Fibroblast of mammary gland (primary cell): ENCODE measurements around the gene SMDT1.

Experiments
- DNase-seq: peaks from one replicate; pipeline ENCODE4 v3.0.0-alpha.2; 2010; ENCODE audit warnings: low read depth
- H3K4me3 ChIP-seq: 2 replicates; pipeline ENCODE4 v1.5.1; 2011; ENCODE audit warnings: low read depth, mild to moderate bottlenecking, low read length, moderate library complexity; ENCODE audit not compliant: control insufficient read depth
- CTCF ChIP-seq: conservative IDR thresholded peaks from 2 replicates; pipeline ENCODE4 v1.5.1; 2011; ENCODE audit warnings: low read depth, low read length, inconsistent platforms; ENCODE audit not compliant: control insufficient read depth, insufficient read depth

SMDT1 gene

DNA sequence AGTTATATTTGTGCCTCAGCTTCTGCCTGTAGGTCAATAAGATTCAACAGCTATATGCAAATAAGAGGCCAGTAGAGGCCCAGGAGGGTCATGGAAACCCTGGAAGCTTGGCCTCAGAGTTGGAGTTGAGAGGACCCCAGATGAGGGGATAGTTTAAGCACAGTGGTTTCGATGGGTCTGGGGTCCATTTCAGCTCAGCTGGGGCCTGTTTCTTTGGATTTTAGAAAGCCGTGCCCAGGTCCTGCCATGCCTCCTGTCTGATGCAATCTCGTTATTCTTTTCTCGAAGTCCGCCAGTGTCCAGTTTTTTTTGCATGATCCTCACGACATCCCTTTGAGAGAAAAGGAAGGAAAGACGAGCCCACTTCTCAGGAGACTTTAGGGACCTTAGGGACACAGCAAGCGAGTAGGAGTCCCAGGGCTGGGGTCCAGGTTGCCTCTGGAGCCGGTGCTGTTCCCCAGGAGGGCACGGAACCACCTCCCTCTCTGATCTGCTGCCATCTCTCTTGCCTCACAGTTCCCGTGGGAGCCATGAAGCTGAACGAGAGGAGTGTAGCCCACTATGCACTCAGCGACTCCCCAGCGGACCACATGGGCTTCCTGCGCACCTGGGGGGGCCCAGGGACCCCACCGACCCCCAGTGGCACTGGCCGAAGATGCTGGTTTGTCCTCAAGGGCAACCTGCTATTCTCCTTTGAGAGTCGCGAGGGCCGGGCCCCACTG lies 2.6 kb upstream of the SMDT1 start:
- H3K4me3 ChIP-seq: no peak overlapping the region
- TF ChIP-seq CTCF: no peak
- no peak for DNase-seq

GRCh38 chr22:42077486-42078125 lies 1.9 kb upstream of the SMDT1 start:
- no peak for TF ChIP-seq CTCF
- no peak overlapping the region for H3K4me3 ChIP-seq
- DNase-seq: no peak

- DNase-seq: peak; percentile 51
- TF ChIP-seq CTCF: no peak
- peak overlapping the region; percentile 86 for H3K4me3 ChIP-seq
These were observed 806 bp upstream of the SMDT1 start for GRCh38 chr22:42078469-42079318.

GRCh38 chr22:42080287-42080686 lies 787 bp downstream of the SMDT1 start:
- peak overlapping the region; percentile 86 for H3K4me3 ChIP-seq
- DNase-seq: peak; percentile 53
- TF ChIP-seq CTCF: no peak

GRCh38 chr22:42083119-42083518 lies 3.6 kb downstream of the SMDT1 start:
- TF ChIP-seq CTCF: no peak
- no peak for DNase-seq

DNA sequence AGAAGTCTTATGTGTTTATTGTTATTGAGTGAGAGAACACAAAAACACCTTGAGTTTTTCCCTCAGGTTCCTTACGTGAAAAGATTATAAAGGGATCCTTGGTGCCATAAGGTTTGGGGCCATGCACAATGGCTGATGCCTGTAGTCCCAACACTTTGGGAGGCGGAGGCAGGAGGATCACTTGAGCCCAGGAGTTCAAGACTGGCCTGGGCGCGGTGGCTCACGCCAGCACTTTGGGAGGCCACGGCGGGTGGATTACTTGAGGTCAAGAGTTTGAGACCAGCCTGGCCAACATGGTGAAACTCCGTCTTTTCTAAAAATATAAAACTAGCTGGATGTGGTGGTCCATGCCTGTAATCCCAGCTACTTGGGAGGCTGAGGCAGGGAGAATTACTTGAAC lies 5.4 kb downstream of the SMDT1 start:
- no peak for DNase-seq
- TF ChIP-seq CTCF: no peak

More at GRCh38 chr22:42083119-42083518, 3.6 kb downstream of the SMDT1 start:
- no peak overlapping the region for H3K4me3 ChIP-seq

More for the DNA sequence above, 5.4 kb downstream of the SMDT1 start:
- no peak overlapping the region for H3K4me3 ChIP-seq
